BE2C (cell line): Measurements from ENCODE around the gene TOR1B.
"Not testable (repeated sequence)": the region's sequence is repeated elsewhere in the genome, so short reads cannot be mapped to it uniquely, and the experiment has no call there.

Experiments
- DNase-seq: peaks from one replicate; pipeline ENCODE4 v3.0.0-alpha.2; 2020
- H3K27me3 ChIP-seq: fragments of 250-450 bp; sonication (Bioruptor Pico); 2 replicates; pipeline ENCODE4 v1.5.1; 2020; ENCODE audit warnings: mild to moderate bottlenecking
- H3K36me3 ChIP-seq: fragments of 250-450 bp; sonication (Bioruptor Pico); 2 replicates; pipeline ENCODE4 v1.5.1; 2020; ENCODE audit warnings: mild to moderate bottlenecking
- H3K4me1 ChIP-seq: fragments of 250-450 bp; sonication (Bioruptor Pico); 2 replicates; pipeline ENCODE4 v1.5.1; 2020
- H3K4me3 ChIP-seq: 2 replicates; pipeline ENCODE4 v1.5.1; 2011; ENCODE audit warnings: low read depth, low read length
- H3K9me3 ChIP-seq: fragments of 250-450 bp; sonication (Bioruptor Pico); 2 replicates; pipeline ENCODE4 v1.5.1; 2020
- CTCF ChIP-seq: IDR thresholded peaks from 2 replicates; pipeline ENCODE4 v1.5.1; 2012; ENCODE audit warnings: mild to moderate bottlenecking, low read depth, low read length

The TOR1B gene

GRCh38 chr9:129775448-129775798 lies 27.6 kb upstream of the TOR1B start:
- H3K9me3 ChIP-seq = no peaks in the 10 kb centered on the region

GRCh38 chr9:129776096-129776495 lies 26.9 kb upstream of the TOR1B start:
- DNase-seq, H3K36me3 ChIP-seq, H3K27me3 ChIP-seq, H3K9me3 ChIP-seq, H3K4me3 ChIP-seq: not testable (repeated sequence)
- peaks cover 13% of the 10 kb centered on the region; the same call in 1 of the 2 replicates for H3K4me1 ChIP-seq

More at GRCh38 chr9:129775448-129775798, 27.6 kb upstream of the TOR1B start:
- Histone ChIP-seq H3K27me3 (no peaks in the 10 kb centered on the region), H3K4me1 (peaks cover 13% of the 10 kb centered on the region; the same call in 1 of the 2 replicates), H3K36me3 (no peaks in the 10 kb centered on the region), H3K4me3 (no peak overlapping the region)
- DNase-seq = peak; percentile 24
- TF ChIP-seq CTCF = no peak

- DNase-seq = no peak
- Histone ChIP-seq H3K4me3 (no peak overlapping the region), H3K9me3 (no peaks in the 10 kb centered on the region), H3K36me3 (no peaks in the 10 kb centered on the region), H3K4me1 (peaks cover 13% of the 10 kb centered on the region; the same call in 1 of the 2 replicates), H3K27me3 (no peaks in the 10 kb centered on the region)
- no peak for TF ChIP-seq CTCF
Observed at GRCh38 chr9:129776566-129776937, 26.4 kb upstream of the TOR1B start.

GRCh38 chr9:129776938-129777768 lies 25.8 kb upstream of the TOR1B start:
- Histone ChIP-seq H3K36me3 (no peaks in the 10 kb centered on the region), H3K27me3 (no peaks in the 10 kb centered on the region), H3K4me1 (peaks cover 13% of the 10 kb centered on the region; the same call in 1 of the 2 replicates), H3K9me3 (no peaks in the 10 kb centered on the region), H3K4me3 (no peak overlapping the region)
- peak; percentile 70 for DNase-seq
- TF ChIP-seq CTCF = no peak

- TF ChIP-seq CTCF = no peak
- no peak for DNase-seq
- H3K4me1 ChIP-seq = peaks cover 13% of the 10 kb centered on the region; the same call in 1 of the 2 replicates
- no peak overlapping the region for H3K4me3 ChIP-seq
- H3K9me3 ChIP-seq = no peaks in the 10 kb centered on the region
- H3K27me3 ChIP-seq = no peaks in the 10 kb centered on the region
- H3K36me3 ChIP-seq = no peaks in the 10 kb centered on the region
Observed at GRCh38 chr9:129777769-129778130, 25.2 kb upstream of the TOR1B start.

GRCh38 chr9:129778469-129778868 lies 24.5 kb upstream of the TOR1B start:
- no peak for DNase-seq
- H3K27me3 ChIP-seq = no peaks in the 10 kb centered on the region
- H3K36me3 ChIP-seq = no peaks in the 10 kb centered on the region
- peaks cover 13% of the 10 kb centered on the region; the same call in 1 of the 2 replicates for H3K4me1 ChIP-seq
- H3K9me3 ChIP-seq = no peaks in the 10 kb centered on the region
- TF ChIP-seq CTCF = no peak
- no peak overlapping the region for H3K4me3 ChIP-seq
